Parathyroid adenoma (tissue), 2 donors: ENCODE results near the gene ODC1.
"Not testable (repeated sequence)": the region's sequence is repeated elsewhere in the genome, so short reads cannot be mapped to it uniquely, and the experiment has no call there.

Source experiments
- H2AFZ ChIP-seq: fragments of 300-600 bp; sonication (generic); one replicate; pipeline ENCODE4 v1.7.0; 2017; ENCODE audit warnings: antibody characterized with exemption, mild to moderate bottlenecking
- H3K27ac ChIP-seq: fragments of 300-600 bp; sonication (generic); one replicate; pipeline ENCODE4 v1.7.0; 2017
- H3K27me3 ChIP-seq: fragments of 300-600 bp; sonication (generic); one replicate; pipeline ENCODE4 v1.7.0; 2017; ENCODE audit warnings: low read length; ENCODE audit not compliant: control insufficient read depth, insufficient read depth
- H3K36me3 ChIP-seq: fragments of 300-600 bp; sonication (generic); one replicate; pipeline ENCODE4 v1.7.0; 2017; ENCODE audit warnings: low read length; ENCODE audit not compliant: control insufficient read depth, insufficient read depth
- H3K4me1 ChIP-seq: fragments of 300-600 bp; sonication (generic); one replicate; pipeline ENCODE4 v1.7.0; 2017; ENCODE audit warnings: control low read depth
- H3K4me2 ChIP-seq: fragments of 300-600 bp; sonication (generic); one replicate; pipeline ENCODE4 v1.7.0; 2017; ENCODE audit warnings: low read length
- H3K4me3 ChIP-seq: fragments of 300-600 bp; sonication (generic); one replicate; pipeline ENCODE4 v1.7.0; 2017; ENCODE audit warnings: low read depth, low read length
- H3K79me2 ChIP-seq: fragments of 300-600 bp; sonication (generic); one replicate; pipeline ENCODE4 v1.7.0; 2017; ENCODE audit warnings: control low read depth
- H3K9ac ChIP-seq: fragments of 300-600 bp; sonication (generic); one replicate; pipeline ENCODE4 v1.7.0; 2017; ENCODE audit warnings: mild to moderate bottlenecking
- H3K9me3 ChIP-seq: fragments of 300-600 bp; sonication (generic); one replicate; pipeline ENCODE4 v1.7.0; 2017; ENCODE audit warnings: low read length; ENCODE audit not compliant: control insufficient read depth
- CTCF ChIP-seq: fragments of 300-600 bp; sonication (generic); IDR thresholded peaks from one replicate; pipeline ENCODE4 v1.7.0; 2017; ENCODE audit warnings: antibody characterized with exemption, mild to moderate bottlenecking
- donor health status: primary hyperparathyroidism.

Gene ODC1

GRCh38 chr2:10489842-10490555, 41.9 kb upstream of the ODC1 start:
- Histone ChIP-seq H3K79me2 (no peaks in the 10 kb centered on the region), H2AFZ (no peak overlapping the region), H3K9ac (no peak overlapping the region), H3K27me3 (no peaks in the 10 kb centered on the region), H3K4me2 (no peak overlapping the region), H3K36me3 (no peaks in the 10 kb centered on the region), H3K4me3 (no peak overlapping the region), H3K9me3 (no peaks in the 10 kb centered on the region), H3K4me1 (peaks cover 18% of the 10 kb centered on the region), H3K27ac (no peak overlapping the region)
- TF ChIP-seq CTCF = no peak

GRCh38 chr2:10488142-10488541, 40.0 kb upstream of the ODC1 start:
- H3K4me2 ChIP-seq, H2AFZ ChIP-seq, H3K4me1 ChIP-seq, H3K79me2 ChIP-seq, H3K9me3 ChIP-seq, H3K4me3 ChIP-seq, H3K36me3 ChIP-seq, H3K27me3 ChIP-seq, H3K9ac ChIP-seq, H3K27ac ChIP-seq: not testable (repeated sequence)

DNA sequence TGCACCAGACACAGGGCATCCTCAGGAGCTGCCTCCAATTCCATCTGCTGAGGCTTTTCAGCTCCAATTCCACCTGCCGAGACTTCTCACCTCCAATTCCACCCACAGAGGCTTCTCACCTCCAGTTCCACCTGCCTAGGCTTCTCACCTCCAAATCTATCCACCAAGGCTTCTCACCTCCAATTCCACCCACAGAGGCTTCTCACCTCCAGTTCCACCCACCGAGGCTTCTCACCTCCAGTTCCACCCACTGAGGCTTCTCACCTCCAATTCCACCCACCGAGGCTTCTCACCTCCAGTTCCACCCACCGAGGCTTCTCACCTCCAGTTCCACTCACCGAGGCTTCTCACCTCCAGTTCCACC, 39.6 kb upstream of the ODC1 start:
- H3K4me1 ChIP-seq, H3K4me3 ChIP-seq, H3K79me2 ChIP-seq, H3K27me3 ChIP-seq, H3K9ac ChIP-seq, H3K4me2 ChIP-seq, H3K36me3 ChIP-seq, H3K9me3 ChIP-seq: not testable (repeated sequence)
- Histone ChIP-seq H2AFZ (peak overlapping the region; percentile 49), H3K27ac (peak overlapping the region; percentile 13)

- no peaks in the 10 kb centered on the region for H3K9me3 ChIP-seq
- H3K4me3 ChIP-seq = no peak overlapping the region
- TF ChIP-seq CTCF = no peak
- H3K4me2 ChIP-seq = peak overlapping the region; percentile 1
- H3K27ac ChIP-seq = peak overlapping the region; percentile 13
- no peaks in the 10 kb centered on the region for H3K27me3 ChIP-seq
- no peaks in the 10 kb centered on the region for H3K36me3 ChIP-seq
- peaks cover 9% of the 10 kb centered on the region for H3K4me1 ChIP-seq
- no peak overlapping the region for H3K9ac ChIP-seq
- H2AFZ ChIP-seq = peak overlapping the region; percentile 49
- H3K79me2 ChIP-seq = no peaks in the 10 kb centered on the region
Observed at GRCh38 chr2:10487081-10487740, 39.1 kb upstream of the ODC1 start.

DNA sequence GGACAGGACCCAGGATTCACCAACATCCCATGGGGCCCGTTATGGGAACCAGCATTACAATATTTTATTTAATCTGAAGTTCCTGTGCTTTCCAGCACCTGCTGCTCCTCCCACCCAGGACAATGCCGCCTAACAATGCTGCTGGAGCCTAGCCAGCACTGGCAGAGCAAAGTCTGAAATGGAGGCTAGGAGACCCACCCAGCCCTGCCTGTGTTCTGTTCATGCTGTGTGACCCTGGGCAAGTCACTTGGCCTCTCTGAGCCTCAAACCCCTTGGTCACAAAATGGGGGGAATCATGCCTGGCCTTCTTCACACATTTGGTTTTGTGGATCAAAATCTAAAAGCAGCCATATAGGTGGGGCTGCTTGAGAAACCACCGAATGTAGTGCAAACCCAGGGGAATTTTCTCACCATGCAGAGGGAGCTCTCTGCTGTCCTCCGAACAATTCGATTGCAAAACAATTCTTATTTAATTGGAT, 38.5 kb upstream of the ODC1 start:
- Histone ChIP-seq H3K79me2 (no peaks in the 10 kb centered on the region), H3K27ac (peak overlapping the region; percentile 13), H3K9me3 (no peaks in the 10 kb centered on the region), H3K9ac (no peak overlapping the region), H3K27me3 (no peaks in the 10 kb centered on the region), H2AFZ (peak overlapping the region; percentile 49), H3K4me1 (peaks cover 9% of the 10 kb centered on the region), H3K4me3 (no peak overlapping the region), H3K36me3 (no peaks in the 10 kb centered on the region), H3K4me2 (peak overlapping the region; percentile 1)
- TF ChIP-seq CTCF = no peak
